ENCODE data around the gene LBX2. TPM values are rescaled to one million over a fixed set of nuclear protein-coding genes. Genes with fewer than 3 reads are reported as not detected.

Gene LBX2
- total RNA-seq, 4 donors from 2014 or later = 1.2 TPM; not detected in 3

DNA sequence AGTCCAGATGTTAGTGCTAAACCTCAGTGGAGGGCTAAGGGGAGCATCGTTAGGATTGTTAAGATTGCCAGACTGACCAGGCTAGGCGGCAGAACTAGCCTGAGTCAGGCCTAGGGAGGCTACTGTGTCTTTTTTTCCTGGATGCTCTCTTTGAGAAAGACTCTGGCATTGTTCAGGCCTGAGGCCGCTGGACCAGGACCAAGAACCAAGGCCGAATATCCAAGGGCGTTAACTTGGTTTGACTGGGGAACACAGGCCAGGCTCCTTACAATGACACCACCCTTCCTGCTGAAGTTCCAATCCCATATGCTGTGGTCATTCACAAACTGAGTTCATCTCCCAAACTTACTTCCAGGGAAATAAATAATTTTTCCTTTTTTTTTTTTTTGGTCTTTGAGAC is 40.9 kb upstream of the LBX2 start:
- H3K9me3 ChIP-seq = no peaks in the 10 kb centered on the region
- no peak overlapping the region for H3K27ac ChIP-seq
- H3K27me3 ChIP-seq = no peaks in the 10 kb centered on the region
- WGBS = 59% methylated on average over 5 of the region's 5 CpGs
- no peak overlapping the region for H3K4me3 ChIP-seq
- H3K4me1 ChIP-seq = peaks cover 2% of the 10 kb centered on the region
- TF ChIP-seq POLR2A (IDR thresholded peaks at IDR 0.05) (no peak), EP300 (IDR thresholded peaks at IDR 0.05) (no peak), POLR2AphosphoS5 (IDR thresholded peaks at IDR 0.05) (no peak)
- TF ChIP-seq, protein P1, sequence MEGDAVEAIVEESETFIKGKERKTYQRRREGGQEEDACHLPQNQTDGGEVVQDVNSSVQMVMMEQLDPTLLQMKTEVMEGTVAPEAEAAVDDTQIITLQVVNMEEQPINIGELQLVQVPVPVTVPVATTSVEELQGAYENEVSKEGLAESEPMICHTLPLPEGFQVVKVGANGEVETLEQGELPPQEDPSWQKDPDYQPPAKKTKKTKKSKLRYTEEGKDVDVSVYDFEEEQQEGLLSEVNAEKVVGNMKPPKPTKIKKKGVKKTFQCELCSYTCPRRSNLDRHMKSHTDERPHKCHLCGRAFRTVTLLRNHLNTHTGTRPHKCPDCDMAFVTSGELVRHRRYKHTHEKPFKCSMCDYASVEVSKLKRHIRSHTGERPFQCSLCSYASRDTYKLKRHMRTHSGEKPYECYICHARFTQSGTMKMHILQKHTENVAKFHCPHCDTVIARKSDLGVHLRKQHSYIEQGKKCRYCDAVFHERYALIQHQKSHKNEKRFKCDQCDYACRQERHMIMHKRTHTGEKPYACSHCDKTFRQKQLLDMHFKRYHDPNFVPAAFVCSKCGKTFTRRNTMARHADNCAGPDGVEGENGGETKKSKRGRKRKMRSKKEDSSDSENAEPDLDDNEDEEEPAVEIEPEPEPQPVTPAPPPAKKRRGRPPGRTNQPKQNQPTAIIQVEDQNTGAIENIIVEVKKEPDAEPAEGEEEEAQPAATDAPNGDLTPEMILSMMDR (IDR thresholded peaks at IDR 0.05) = no peak
- no peaks in the 10 kb centered on the region for H3K36me3 ChIP-seq
- DNase-seq (ENCODE audit: low spot score in 2 of 2) = no peak

DNA sequence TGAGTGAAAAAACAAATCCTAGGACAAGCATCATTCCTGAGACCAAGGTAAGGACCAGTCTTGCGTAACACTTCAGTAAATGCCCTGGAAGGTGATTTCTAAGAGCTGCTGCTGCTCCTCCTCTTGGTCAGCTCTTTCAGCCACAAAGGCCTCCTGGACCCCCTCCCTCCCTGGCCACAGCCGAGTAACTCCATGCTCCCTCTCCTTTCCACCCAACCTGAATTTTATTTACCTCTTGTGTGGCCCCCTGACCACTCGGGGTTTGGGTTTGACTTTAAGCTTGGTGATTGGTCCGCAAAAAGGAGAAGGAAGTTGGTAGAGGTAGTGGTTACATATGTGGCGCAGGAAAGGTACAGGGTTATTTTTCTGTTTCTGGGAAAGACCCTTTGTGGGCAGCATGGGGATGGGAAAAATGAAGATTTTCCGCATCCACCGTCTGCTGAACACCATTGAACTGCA is 39.5 kb upstream of the LBX2 start:
- H3K9me3 ChIP-seq = no peaks in the 10 kb centered on the region
- no peak for DNase-seq (ENCODE audit: low spot score in 2 of 2)
- 76% methylated on average over 7 of the region's 7 CpGs for WGBS
- no peak overlapping the region for H3K27ac ChIP-seq
- no peaks in the 10 kb centered on the region for H3K27me3 ChIP-seq
- TF ChIP-seq POLR2AphosphoS5 (IDR thresholded peaks at IDR 0.05) (no peak), POLR2A (IDR thresholded peaks at IDR 0.05) (no peak), EP300 (IDR thresholded peaks at IDR 0.05) (no peak)
- TF ChIP-seq, protein P1 (IDR thresholded peaks at IDR 0.05) = no peak
- H3K4me3 ChIP-seq = no peak overlapping the region
- peaks cover under 1% of the 10 kb centered on the region for H3K36me3 ChIP-seq
- H3K4me1 ChIP-seq = peaks cover 2% of the 10 kb centered on the region

DNA sequence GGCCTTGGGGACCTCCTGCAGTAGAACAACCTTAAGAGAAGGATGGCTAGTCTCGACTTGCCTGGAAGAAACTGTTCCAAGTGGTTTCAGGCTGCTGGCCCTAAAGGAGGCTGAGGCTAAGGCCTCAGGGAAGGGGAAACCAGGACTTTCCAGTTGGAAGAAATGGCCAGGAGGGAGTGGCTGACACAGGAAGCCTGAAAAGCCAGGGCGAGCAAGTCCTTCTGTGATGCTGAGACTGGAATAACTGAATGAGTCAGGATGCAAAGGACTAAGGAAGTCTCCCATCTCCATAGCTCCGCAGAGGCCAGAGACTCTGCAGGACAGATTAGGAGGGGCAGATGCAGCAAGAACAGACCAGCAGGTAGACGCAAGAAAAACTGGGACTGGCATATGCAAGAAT is 37.7 kb upstream of the LBX2 start:
- H3K9me3 ChIP-seq = no peaks in the 10 kb centered on the region
- no peak for TF ChIP-seq POLR2AphosphoS5 (IDR thresholded peaks at IDR 0.05)
- TF ChIP-seq POLR2A (IDR thresholded peaks at IDR 0.05) = no peak
- no peak for TF ChIP-seq EP300 (IDR thresholded peaks at IDR 0.05)
- TF ChIP-seq, protein P1 (IDR thresholded peaks at IDR 0.05) = no peak
- H3K4me3 ChIP-seq = no peak overlapping the region
- DNase-seq (ENCODE audit: low spot score in 2 of 2) = no peak
- WGBS = 44% methylated on average over 4 of the region's 4 CpGs
- H3K4me1 ChIP-seq = peaks cover 2% of the 10 kb centered on the region
- H3K36me3 ChIP-seq = peaks cover 17% of the 10 kb centered on the region
- H3K27me3 ChIP-seq = no peaks in the 10 kb centered on the region
- H3K27ac ChIP-seq = no peak overlapping the region

DNA sequence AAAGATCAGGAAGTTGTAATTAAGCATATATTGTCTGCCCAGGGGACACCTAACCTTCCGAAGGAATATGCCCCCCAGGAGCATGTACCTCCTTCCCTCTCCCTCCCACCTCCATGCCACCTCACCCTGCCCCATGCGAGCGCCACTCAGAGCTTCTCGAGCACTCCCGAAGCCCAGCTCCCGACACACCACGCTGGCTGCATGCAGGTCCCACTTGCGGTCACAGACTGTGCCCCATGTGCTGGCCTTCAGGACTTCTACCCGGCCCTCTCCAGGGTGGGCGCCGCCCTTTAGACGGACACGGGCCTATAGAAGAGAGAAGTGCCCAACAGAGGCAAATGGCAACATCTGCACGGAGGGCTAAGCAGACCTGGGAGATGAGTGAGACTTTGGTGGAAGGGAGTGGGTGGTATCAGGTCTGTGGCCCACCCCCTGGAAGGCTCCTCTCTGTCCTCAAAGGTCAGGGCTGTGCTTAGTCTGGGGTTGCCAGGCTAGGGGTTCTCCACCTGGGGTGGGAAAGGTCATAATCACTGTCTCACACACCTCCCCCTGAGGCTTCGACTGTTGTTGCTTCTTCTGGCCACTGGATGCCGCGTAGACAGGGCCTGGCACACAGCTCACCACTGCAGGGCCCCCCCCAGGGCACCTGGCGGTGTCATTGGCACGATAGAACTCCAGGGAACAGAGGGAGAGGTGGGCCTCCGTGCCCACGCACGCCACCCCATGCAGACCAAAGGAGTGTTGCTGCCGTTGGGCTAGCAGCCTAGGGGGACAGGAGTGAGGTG is 37.0 kb upstream of the LBX2 start:
- DNase-seq (ENCODE audit: low spot score in 2 of 2) = no peak
- Histone ChIP-seq H3K36me3 (peaks cover 17% of the 10 kb centered on the region), H3K4me1 (peaks cover 6% of the 10 kb centered on the region), H3K27me3 (no peaks in the 10 kb centered on the region), H3K4me3 (no peak overlapping the region), H3K27ac (no peak overlapping the region), H3K9me3 (no peaks in the 10 kb centered on the region)
- WGBS = 79% methylated on average over 23 of the region's 23 CpGs
- no peak for TF ChIP-seq POLR2AphosphoS5 (IDR thresholded peaks at IDR 0.05)
- no peak for TF ChIP-seq POLR2A (IDR thresholded peaks at IDR 0.05)
- TF ChIP-seq EP300 (IDR thresholded peaks at IDR 0.05) = no peak
- TF ChIP-seq, protein P1 (IDR thresholded peaks at IDR 0.05) = no peak

DNA sequence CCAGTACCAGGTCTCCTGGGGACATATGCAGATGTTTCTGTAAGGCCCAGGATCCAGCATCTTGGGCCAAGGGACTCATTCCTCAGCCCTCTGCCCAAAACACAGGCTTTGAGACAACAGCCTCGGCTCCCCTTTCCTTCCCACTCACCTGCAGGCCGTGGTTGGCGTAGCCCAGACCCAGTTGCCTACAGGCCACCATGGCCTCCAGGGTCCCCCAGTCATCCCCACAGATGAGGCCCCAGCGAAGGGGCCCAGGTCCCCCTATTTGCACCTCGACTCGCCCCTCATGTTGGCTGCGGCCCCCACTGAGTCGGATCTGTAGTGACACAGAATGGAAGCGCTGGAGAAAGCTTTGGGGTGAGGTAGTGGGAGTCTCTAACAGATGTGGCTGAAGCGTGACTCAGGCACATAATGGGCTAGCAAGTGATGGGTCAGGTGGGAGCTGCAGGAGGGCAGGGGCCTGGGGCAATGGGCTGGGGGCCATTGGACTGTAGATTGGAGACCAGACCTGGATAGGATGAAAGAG is 36.1 kb upstream of the LBX2 start:
- Histone ChIP-seq H3K4me3 (no peak overlapping the region), H3K27ac (no peak overlapping the region), H3K27me3 (no peaks in the 10 kb centered on the region), H3K9me3 (no peaks in the 10 kb centered on the region), H3K4me1 (peaks cover 15% of the 10 kb centered on the region), H3K36me3 (peaks cover 17% of the 10 kb centered on the region)
- no peak for TF ChIP-seq POLR2AphosphoS5 (IDR thresholded peaks at IDR 0.05)
- no peak for TF ChIP-seq EP300 (IDR thresholded peaks at IDR 0.05)
- WGBS = 90% methylated on average over 10 of the region's 10 CpGs
- DNase-seq (ENCODE audit: low spot score in 2 of 2) = no peak
